ENCODE results near the gene SETD4. TPM values are rescaled to one million over a fixed set of nuclear protein-coding genes. Genes with fewer than 3 reads are reported as not detected.
A peak's percentile ranks its signal among the peaks of the same experiment; 100 is the strongest.

SETD4 gene
- total and polyA plus RNA-seq, 5 donors = 6.2 to 13.2 (median 8.4) TPM

DNA sequence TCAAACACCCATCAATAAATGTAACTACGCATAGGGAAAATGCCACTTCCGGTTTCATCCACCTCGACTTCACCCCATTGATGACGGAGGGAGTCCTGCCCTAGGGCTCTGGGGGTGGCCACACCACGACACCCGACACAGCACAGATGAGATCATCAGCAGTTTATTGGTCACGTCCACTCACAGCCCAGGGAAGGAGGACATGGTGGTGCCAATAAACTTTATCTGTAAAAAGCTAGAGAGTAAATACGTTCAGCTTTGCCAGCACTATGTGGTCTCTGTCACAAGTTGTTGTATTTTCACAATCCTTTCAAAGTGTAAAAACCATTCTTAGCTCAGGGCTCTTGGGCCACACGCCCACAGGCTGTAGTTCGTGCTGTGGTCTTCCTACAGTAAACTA is 16.3 kb downstream of the SETD4 start:
- Histone ChIP-seq H3K9me3 (ENCODE audit: control insufficient read depth, low read length) (no peaks in the 10 kb centered on the region), H3K4me1 (ENCODE audit: control insufficient read depth, insufficient read depth, low read length) (no peaks in the 10 kb centered on the region), H3K4me3 (ENCODE audit: low read length) (no peak overlapping the region), H3K27ac (ENCODE audit: low read length) (no peak overlapping the region), H3K27me3 (ENCODE audit: control insufficient read depth, insufficient read depth) (no peaks in the 10 kb centered on the region)
- ATAC-seq (no peak), DNase-seq (no peak)
- 75% methylated on average over 10 of the region's 10 CpGs for WGBS
- intact Hi-C loops (cut with DNase I) = no loop called here

DNA sequence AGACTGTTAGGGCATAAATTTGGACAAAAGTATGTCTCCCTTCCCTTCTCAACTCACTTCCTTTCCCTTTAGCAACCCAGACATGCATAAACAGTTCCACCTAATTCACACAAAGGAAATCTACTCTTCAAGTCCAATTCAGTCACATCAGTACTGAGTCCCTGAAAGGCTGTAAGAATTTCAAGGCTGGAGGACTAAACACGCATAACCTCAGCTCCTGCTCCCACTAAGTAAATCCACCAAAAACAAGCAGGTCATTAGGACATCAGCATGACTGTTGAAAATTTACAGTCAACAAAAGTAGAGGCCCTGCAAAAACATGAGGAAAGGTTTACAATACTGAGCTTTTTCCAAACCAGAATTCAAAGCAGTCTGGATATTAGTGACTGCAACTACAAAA is 18.4 kb downstream of the SETD4 start:
- Histone ChIP-seq H3K27ac (ENCODE audit: low read length) (no peak overlapping the region), H3K4me1 (ENCODE audit: control insufficient read depth, insufficient read depth, low read length) (no peaks in the 10 kb centered on the region), H3K9me3 (ENCODE audit: control insufficient read depth, low read length) (no peaks in the 10 kb centered on the region), H3K27me3 (ENCODE audit: control insufficient read depth, insufficient read depth) (no peaks in the 10 kb centered on the region), H3K4me3 (ENCODE audit: low read length) (no peak overlapping the region)
- DNase-seq (no peak), ATAC-seq (no peak)
- 93% methylated on average over 1 of the region's 1 CpG for WGBS
- intact Hi-C loops (cut with DNase I) = no loop called here

DNA sequence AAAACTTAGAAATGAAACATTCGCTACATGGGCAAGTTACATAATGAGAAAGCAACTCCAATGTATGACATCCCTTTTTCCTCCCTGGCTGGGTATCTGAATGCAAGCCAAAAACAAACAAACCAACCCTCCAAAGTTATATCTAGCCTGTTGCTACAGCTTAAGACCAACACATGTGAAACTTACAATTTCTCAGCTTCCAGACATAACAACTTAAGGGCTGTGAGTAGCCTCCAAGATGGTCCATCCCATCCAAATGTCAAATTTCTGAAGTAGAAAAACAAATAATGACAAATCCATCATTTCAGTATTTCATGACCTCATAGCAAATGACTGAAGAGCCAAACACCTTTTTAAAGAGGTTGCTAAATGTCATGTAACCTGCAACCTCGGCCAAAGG is 19.9 kb downstream of the SETD4 start:
- DNase-seq = no peak
- H3K4me3 ChIP-seq (ENCODE audit: low read length) = no peak overlapping the region
- WGBS = 89% methylated on average over 2 of the region's 2 CpGs
- H3K27ac ChIP-seq (ENCODE audit: low read length) = no peak overlapping the region
- ATAC-seq = no peak
- no peaks in the 10 kb centered on the region for H3K4me1 ChIP-seq (ENCODE audit: control insufficient read depth, insufficient read depth, low read length)
- H3K9me3 ChIP-seq (ENCODE audit: control insufficient read depth, low read length) = no peaks in the 10 kb centered on the region
- no peaks in the 10 kb centered on the region for H3K27me3 ChIP-seq (ENCODE audit: control insufficient read depth, insufficient read depth)
- intact Hi-C loops (cut with DNase I) = no loop called here

DNA sequence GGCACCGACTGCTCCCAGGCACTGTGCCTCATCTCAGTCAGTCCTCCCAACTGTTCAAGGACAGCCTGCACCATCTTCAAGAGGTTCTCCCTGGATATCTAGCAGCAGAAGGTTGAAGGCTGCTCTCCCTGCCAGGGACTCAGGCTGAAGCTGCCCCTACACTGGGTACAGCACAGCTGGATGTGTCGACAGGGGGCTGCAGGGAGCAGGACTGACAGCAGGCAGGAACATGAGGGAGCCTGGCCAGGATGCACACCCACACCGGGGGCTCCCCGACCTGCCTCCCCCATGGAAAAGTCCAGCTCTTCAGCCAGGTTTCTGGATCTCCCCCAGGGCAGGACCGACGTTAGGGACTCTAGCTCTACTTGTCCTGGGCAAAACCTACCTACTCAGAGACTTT is 20.5 kb downstream of the SETD4 start:
- H3K27me3 ChIP-seq (ENCODE audit: control insufficient read depth, insufficient read depth) = no peaks in the 10 kb centered on the region
- DNase-seq = no peak
- intact Hi-C loops (cut with DNase I) = no loop called here
- no peaks in the 10 kb centered on the region for H3K9me3 ChIP-seq (ENCODE audit: control insufficient read depth, low read length)
- WGBS = 77% methylated on average over 6 of the region's 6 CpGs
- no peak overlapping the region for H3K27ac ChIP-seq (ENCODE audit: low read length)
- no peak overlapping the region for H3K4me3 ChIP-seq (ENCODE audit: low read length)
- no peak for ATAC-seq
- no peaks in the 10 kb centered on the region for H3K4me1 ChIP-seq (ENCODE audit: control insufficient read depth, insufficient read depth, low read length)

DNA sequence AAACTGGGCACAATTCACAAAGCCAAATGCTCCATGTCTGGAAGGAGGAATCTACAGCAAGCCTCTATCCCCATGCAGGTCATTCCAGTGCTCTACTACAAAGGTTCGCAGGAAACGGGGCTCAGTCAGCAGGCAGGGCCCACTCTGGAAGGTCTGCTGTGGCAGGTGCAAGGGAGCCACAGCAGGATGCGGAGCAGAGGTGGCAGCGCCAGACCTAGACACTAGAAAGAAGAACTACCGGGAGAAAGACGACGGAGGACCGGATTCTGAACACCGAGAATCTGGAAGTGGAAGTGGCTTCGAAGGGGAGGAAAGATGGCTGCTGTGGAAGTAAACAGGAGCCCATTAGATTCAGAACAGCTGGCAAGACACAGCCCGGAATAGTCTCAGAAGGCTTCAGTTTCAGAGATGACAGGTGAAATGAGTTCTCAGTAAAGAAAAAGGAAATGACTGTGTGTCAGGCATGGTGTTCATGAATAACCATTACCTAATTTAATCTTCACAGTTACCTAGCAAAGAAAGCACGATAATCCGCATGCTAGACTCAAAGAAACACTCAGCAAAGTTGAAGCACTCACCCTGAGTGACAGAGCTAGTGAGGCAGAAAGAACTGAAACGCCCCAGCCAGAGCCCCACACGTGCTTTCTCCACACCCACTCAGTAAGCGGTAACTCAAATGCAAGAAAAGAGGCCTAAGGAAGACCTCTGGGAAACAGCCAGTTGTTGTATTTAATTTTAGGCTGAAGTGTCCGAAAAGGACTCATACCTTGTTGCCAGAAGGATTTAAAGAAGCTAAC is 21.4 kb downstream of the SETD4 start:
- Histone ChIP-seq H3K27ac (ENCODE audit: low read length) (no peak overlapping the region), H3K4me3 (ENCODE audit: low read length) (no peak overlapping the region), H3K9me3 (ENCODE audit: control insufficient read depth, low read length) (no peaks in the 10 kb centered on the region), H3K4me1 (ENCODE audit: control insufficient read depth, insufficient read depth, low read length) (no peaks in the 10 kb centered on the region), H3K27me3 (ENCODE audit: control insufficient read depth, insufficient read depth) (no peaks in the 10 kb centered on the region)
- intact Hi-C loops (cut with DNase I) = no loop called here
- whole genome bisulfite sequencing = 91% methylated on average over 17 of the region's 17 CpGs
- DNase-seq (no peak), ATAC-seq (no peak)

DNA sequence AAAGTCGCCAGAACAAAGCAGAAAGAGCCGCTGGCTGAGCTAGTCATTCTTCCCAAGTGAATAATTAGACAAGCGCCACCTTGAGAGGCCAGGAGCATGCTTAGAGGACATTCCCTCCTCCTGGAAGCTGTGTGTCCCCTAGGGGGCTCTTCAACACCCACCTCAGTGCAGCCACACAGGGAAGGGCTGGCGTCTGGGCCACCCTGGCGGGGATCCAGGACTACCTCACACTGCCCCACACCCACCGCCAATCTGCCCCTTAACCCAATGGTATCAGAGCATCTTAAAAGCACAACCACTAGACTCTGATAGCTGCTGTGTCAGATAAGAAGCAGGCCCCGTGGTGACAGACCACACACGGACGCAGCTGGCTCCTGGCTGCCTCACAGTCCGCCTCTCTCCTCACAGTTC is 24.9 kb downstream of the SETD4 start:
- ATAC-seq (peak; percentile 42 to 50), DNase-seq (no peak)
- no peaks in the 10 kb centered on the region for H3K27me3 ChIP-seq (ENCODE audit: control insufficient read depth, insufficient read depth)
- intact Hi-C loops (cut with DNase I) = no loop called here
- H3K27ac ChIP-seq (ENCODE audit: low read length) = no peak overlapping the region
- H3K4me3 ChIP-seq (ENCODE audit: low read length) = no peak overlapping the region
- H3K4me1 ChIP-seq (ENCODE audit: control insufficient read depth, insufficient read depth, low read length) = no peaks in the 10 kb centered on the region
- H3K9me3 ChIP-seq (ENCODE audit: control insufficient read depth, low read length) = no peaks in the 10 kb centered on the region
- 64% methylated on average over 10 of the region's 10 CpGs for WGBS

DNA sequence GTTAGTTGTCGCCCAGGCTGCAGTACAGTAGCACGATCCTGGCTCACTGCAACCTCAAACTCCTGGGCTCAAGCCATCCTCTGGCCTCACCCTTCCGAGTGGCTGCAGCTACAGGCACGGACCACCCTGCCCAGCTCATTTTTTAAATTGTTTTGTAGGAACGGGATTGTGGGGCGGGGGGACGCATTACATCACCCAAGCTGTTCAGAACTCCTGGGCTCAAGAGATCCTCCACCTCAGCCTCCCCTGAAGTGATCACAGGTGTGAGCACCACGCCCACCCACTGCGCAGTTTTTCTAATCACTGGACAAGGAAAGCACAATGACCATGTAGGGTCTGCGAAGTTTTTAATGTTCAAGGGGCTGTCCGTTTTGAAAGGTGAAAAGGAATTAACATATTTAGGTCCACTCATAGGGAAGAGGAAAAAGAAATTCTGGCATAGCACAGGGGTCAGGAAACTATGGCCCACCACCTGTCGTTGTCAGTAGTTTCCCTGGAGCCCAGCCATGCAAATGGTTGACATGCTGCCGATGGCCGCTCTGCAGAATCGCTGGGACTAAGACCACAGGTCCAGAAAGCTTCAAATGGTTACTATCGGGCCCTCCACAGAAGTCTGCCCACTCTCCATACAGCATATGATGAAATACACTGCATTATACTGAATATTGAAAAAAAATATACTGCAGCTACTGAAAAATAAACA is 26.0 kb downstream of the SETD4 start:
- Histone ChIP-seq H3K27ac (ENCODE audit: low read length) (no peak overlapping the region), H3K27me3 (ENCODE audit: control insufficient read depth, insufficient read depth) (no peaks in the 10 kb centered on the region), H3K9me3 (ENCODE audit: control insufficient read depth, low read length) (no peaks in the 10 kb centered on the region), H3K4me1 (ENCODE audit: control insufficient read depth, insufficient read depth, low read length) (no peaks in the 10 kb centered on the region), H3K4me3 (ENCODE audit: low read length) (no peak overlapping the region)
- DNase-seq (no peak), ATAC-seq (no peak)
- intact Hi-C loops (cut with DNase I) = no loop called here
- WGBS = 83% methylated on average over 16 of the region's 16 CpGs

DNA sequence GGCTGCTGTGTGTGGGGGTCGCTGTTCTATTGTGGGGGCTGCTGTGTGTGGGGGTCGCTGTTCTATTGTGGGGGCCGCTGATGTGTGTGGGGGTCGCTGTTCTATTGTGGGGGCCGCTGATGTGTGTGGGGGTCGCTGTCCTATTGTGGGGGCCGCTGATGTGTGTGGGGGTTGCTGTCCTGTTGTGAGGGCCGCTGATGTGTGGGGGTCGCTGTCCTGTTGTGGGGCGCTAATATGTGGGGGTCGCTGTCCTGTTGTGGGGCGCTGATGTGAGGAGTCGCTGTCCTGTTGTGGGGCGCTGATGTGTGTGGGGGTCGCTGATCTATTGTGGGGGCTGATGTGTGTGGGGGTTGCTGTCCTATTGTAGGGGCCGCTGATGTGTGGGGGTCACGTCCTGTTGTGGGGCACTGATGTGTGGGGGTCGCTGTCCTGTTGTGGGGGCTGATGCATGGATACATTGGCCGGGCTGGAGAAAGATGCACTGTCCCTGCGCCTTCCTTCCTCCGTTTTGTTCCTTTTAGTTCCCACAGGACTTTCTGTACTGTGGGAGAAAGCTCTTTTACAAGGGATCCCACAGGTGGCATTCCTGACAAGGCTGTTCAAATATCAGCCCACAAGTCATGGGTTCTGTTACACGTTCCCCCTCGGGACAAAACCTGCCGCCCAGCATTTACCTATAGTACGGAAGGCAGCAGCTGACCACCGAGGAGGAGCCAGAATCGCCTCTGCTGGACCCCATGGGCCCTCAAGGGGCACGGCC is 27.5 kb downstream of the SETD4 start:
- H3K9me3 ChIP-seq (ENCODE audit: control insufficient read depth, low read length) = no peaks in the 10 kb centered on the region
- intact Hi-C loops (cut with DNase I) = no loop called here
- H3K4me3 ChIP-seq (ENCODE audit: low read length) = no peak overlapping the region
- DNase-seq (no peak), ATAC-seq (no peak)
- 90% methylated on average over 28 of the region's 28 CpGs for WGBS
- no peak overlapping the region for H3K27ac ChIP-seq (ENCODE audit: low read length)
- no peaks in the 10 kb centered on the region for H3K27me3 ChIP-seq (ENCODE audit: control insufficient read depth, insufficient read depth)
- no peaks in the 10 kb centered on the region for H3K4me1 ChIP-seq (ENCODE audit: control insufficient read depth, insufficient read depth, low read length)

DNA sequence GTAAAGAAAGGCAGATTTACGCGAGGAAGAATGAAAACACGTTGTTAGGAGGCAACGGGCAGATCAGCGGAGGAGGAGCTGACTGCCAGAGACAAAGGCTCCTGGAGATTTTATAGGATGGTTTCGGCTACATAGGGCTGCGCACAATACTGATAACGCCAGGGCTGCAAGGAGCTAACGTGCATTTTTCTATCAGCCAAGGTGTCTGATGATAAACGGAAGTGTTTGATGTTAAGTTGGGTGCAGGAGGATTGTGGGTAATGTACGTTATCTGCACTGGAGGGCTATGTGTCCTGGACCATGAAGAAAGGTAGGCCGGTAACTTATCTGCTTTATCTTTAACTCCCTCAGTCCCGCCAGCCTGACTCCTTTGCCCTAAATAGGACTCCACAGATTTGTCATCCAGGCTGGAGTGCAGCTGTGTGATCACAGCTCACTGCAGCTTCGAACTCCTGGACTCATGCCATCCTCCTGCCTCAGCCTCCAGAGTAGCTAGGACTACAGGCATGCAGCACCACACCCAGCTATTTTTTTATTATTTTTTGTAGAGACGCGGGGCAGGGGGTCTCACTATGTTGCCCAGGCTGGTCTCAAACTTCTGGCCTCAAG is 29.6 kb downstream of the SETD4 start:
- no peaks in the 10 kb centered on the region for H3K9me3 ChIP-seq (ENCODE audit: control insufficient read depth, low read length)
- H3K4me3 ChIP-seq (ENCODE audit: low read length) = no peak overlapping the region
- H3K27ac ChIP-seq (ENCODE audit: low read length) = no peak overlapping the region
- no peak for ATAC-seq
- DNase-seq = peak in 1 of 3 donors; percentile 39
- H3K4me1 ChIP-seq (ENCODE audit: control insufficient read depth, insufficient read depth, low read length) = peaks cover 2% of the 10 kb centered on the region
- no peaks in the 10 kb centered on the region for H3K27me3 ChIP-seq (ENCODE audit: control insufficient read depth, insufficient read depth)
- WGBS = 41% methylated on average over 16 of the region's 16 CpGs
- intact Hi-C loops (cut with DNase I) = no loop called here

DNA sequence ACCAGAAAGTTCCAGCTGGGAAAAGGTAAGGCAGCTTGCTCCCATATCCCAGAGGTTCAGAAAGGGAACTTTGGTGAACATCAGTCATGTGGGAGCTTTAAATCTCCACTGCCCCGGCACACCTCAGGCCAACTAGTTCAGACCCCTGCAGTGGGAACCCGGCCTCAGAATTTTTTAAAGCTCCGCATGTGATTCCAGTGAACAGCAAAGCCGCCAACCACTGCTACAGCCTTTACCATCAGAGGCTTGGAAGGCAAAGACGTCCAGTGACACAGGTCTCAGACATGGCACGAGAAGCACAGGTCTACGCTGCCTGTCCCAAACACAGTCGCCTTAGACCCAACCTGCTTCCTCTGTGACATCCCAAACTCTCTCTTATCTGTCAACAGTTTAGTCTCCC is 31.0 kb downstream of the SETD4 start:
- ATAC-seq (no peak), DNase-seq (no peak)
- Histone ChIP-seq H3K4me3 (ENCODE audit: low read length) (no peak overlapping the region), H3K27ac (ENCODE audit: low read length) (no peak overlapping the region), H3K4me1 (ENCODE audit: control insufficient read depth, insufficient read depth, low read length) (peaks cover 2% of the 10 kb centered on the region), H3K9me3 (ENCODE audit: control insufficient read depth, low read length) (no peaks in the 10 kb centered on the region), H3K27me3 (ENCODE audit: control insufficient read depth, insufficient read depth) (no peaks in the 10 kb centered on the region)
- WGBS = 82% methylated on average over 8 of the region's 8 CpGs
- intact Hi-C loops (cut with DNase I) = loop anchor here in 3 of 4 donors (10.0 kb wide), 2 partner anchors 1285 to 1335 kb away; no protein-coding TSS in a partner anchor

Measured in right cardiac atrium (tissue), 5 donors.